ENCODE measurements around the gene GNE. TPM values are rescaled to one million over a fixed set of nuclear protein-coding genes. Genes with fewer than 3 reads are reported as not detected.

The GNE gene
- total RNA-seq, 1 donor from 2014 or later = 13.7 TPM

- no peaks in the 10 kb centered on the region for H3K27me3 ChIP-seq
- H3K4me1 ChIP-seq = peaks cover 39% of the 10 kb centered on the region
- intact Hi-C loops (cut with DNase I) = no loop called here
- H3K4me3 ChIP-seq = no peak overlapping the region
- H3K36me3 ChIP-seq = peaks cover 84% of the 10 kb centered on the region
- ATAC-seq (no peak), DNase-seq (no peak)
- H3K27ac ChIP-seq = no peak overlapping the region
- H3K9me3 ChIP-seq = no peaks in the 10 kb centered on the region
- TF ChIP-seq CTCF (IDR thresholded peaks at IDR 0.05) = no peak
Measured at GRCh38 chr9:36211510-36211909, 46.7 kb downstream of the GNE start.

GRCh38 chr9:36210722-36211121 is 47.5 kb downstream of the GNE start:
- ATAC-seq (no peak), DNase-seq (no peak)
- no peaks in the 10 kb centered on the region for H3K27me3 ChIP-seq
- peaks cover 39% of the 10 kb centered on the region for H3K4me1 ChIP-seq
- TF ChIP-seq CTCF (IDR thresholded peaks at IDR 0.05) = no peak
- no peaks in the 10 kb centered on the region for H3K9me3 ChIP-seq
- peaks cover 88% of the 10 kb centered on the region for H3K36me3 ChIP-seq
- H3K4me3 ChIP-seq = no peak overlapping the region
- intact Hi-C loops (cut with DNase I) = no loop called here
- H3K27ac ChIP-seq = peak overlapping the region; percentile 51

- ATAC-seq (no peak), DNase-seq (no peak)
- H3K4me1 ChIP-seq = peaks cover 39% of the 10 kb centered on the region
- no peak for TF ChIP-seq CTCF (IDR thresholded peaks at IDR 0.05)
- H3K27ac ChIP-seq = no peak overlapping the region
- intact Hi-C loops (cut with DNase I) = no loop called here
- H3K9me3 ChIP-seq = no peaks in the 10 kb centered on the region
- peaks cover 99% of the 10 kb centered on the region for H3K36me3 ChIP-seq
- no peak overlapping the region for H3K4me3 ChIP-seq
- no peaks in the 10 kb centered on the region for H3K27me3 ChIP-seq
Measured at GRCh38 chr9:36208521-36209253, 49.6 kb downstream of the GNE start.

- intact Hi-C loops (cut with DNase I) = no loop called here
- DNase-seq (no peak), ATAC-seq (peak; percentile 39)
- peaks cover 39% of the 10 kb centered on the region for H3K4me1 ChIP-seq
- H3K36me3 ChIP-seq = peaks cover 99% of the 10 kb centered on the region
- peak overlapping the region; percentile 25 for H3K27ac ChIP-seq
- no peak overlapping the region for H3K4me3 ChIP-seq
- no peaks in the 10 kb centered on the region for H3K9me3 ChIP-seq
- TF ChIP-seq CTCF (IDR thresholded peaks at IDR 0.05) = no peak
- no peaks in the 10 kb centered on the region for H3K27me3 ChIP-seq
Measured at GRCh38 chr9:36207546-36208012, 50.7 kb downstream of the GNE start.

- no peak overlapping the region for H3K4me3 ChIP-seq
- ATAC-seq (peak; percentile 28), DNase-seq (no peak)
- TF ChIP-seq CTCF (IDR thresholded peaks at IDR 0.05) = no peak
- no peaks in the 10 kb centered on the region for H3K27me3 ChIP-seq
- peaks cover 39% of the 10 kb centered on the region for H3K4me1 ChIP-seq
- no peaks in the 10 kb centered on the region for H3K9me3 ChIP-seq
- H3K36me3 ChIP-seq = peaks cover 99% of the 10 kb centered on the region
- H3K27ac ChIP-seq = no peak overlapping the region
- intact Hi-C loops (cut with DNase I) = no loop called here
Measured at GRCh38 chr9:36207016-36207415, 51.2 kb downstream of the GNE start.
